HepG2 (cell line): ENCODE data around the gene CISD3. TPM values are rescaled to one million over a fixed set of nuclear protein-coding genes. Genes with fewer than 3 reads are reported as not detected.
A peak's percentile ranks its signal among the peaks of the same experiment; 100 is the strongest.

Experiments
- CENPT ChIP-seq: sonication (generic); formaldehyde crosslinking; IDR thresholded peaks from 2 replicates; pipeline ENCODE4 v1.8.0; 2022; ENCODE audit warnings: low read depth, mild to moderate bottlenecking, moderate library complexity, missing genetic modification reagents
- DMTF1 ChIP-seq: sonication (generic); formaldehyde crosslinking; IDR thresholded peaks from 2 replicates; pipeline ENCODE4 v1.4.0; 2020; ENCODE audit warnings: mild to moderate bottlenecking, missing genetic modification reagents
- GRHL1 ChIP-seq: sonication (generic); formaldehyde crosslinking; conservative IDR thresholded peaks from 2 replicates; pipeline ENCODE4 v1.8.0; 2022; ENCODE audit warnings: missing genetic modification reagents
- ISX ChIP-seq: sonication (generic); formaldehyde crosslinking; conservative IDR thresholded peaks from 2 replicates; pipeline ENCODE4 v1.5.0; 2020; ENCODE audit warnings: missing genetic modification reagents
- SKI ChIP-seq: fragments of 450-650 bp; IDR thresholded peaks from one replicate; pipeline ENCODE4 v1.6.1; 2018; ENCODE audit warnings: mild to moderate bottlenecking; ENCODE audit not compliant: partially characterized antibody
- TERF1 ChIP-seq: sonication (generic); formaldehyde crosslinking; IDR thresholded peaks from 2 replicates; pipeline ENCODE4 v1.8.0; 2022; ENCODE audit warnings: mild to moderate bottlenecking, missing genetic modification reagents, moderate library complexity
- THAP7 ChIP-seq: sonication (generic); formaldehyde crosslinking; IDR thresholded peaks from 2 replicates; pipeline ENCODE4 v1.8.1; 2023; ENCODE audit warnings: mild to moderate bottlenecking, missing genetic modification reagents
- U2AF1 ChIP-seq: fragments of 200-400 bp; formaldehyde crosslinking; optimal IDR thresholded peaks from 2 replicates; pipeline ENCODE3; 2017; ENCODE audit warnings: mild to moderate bottlenecking, low read depth, low read length
- USF2 ChIP-seq, 2 experiments: sonication (generic) in 1 of 2; formaldehyde crosslinking in 1 of 2; IDR thresholded peaks; 2 replicates each; pipeline versions ENCODE4 v1.5.1 to v1.6.1; 2011 to 2020; ENCODE audit warnings: borderline replicate concordance in 1 of 2, low read depth in 1 of 2, low read length in 1 of 2, mild to moderate bottlenecking in 1 of 2, missing genetic modification reagents in 1 of 2, moderate library complexity in 1 of 2
- ZEB1 ChIP-seq: IDR thresholded peaks from 2 replicates; pipeline ENCODE4 v1.6.1; 2012; ENCODE audit warnings: mild to moderate bottlenecking, low read depth, inconsistent platforms; ENCODE audit not compliant: insufficient replicate concordance
- ZNF101 ChIP-seq: sonication (generic); formaldehyde crosslinking; IDR thresholded peaks from 2 replicates; pipeline ENCODE4 v1.4.0; 2020; ENCODE audit warnings: mild to moderate bottlenecking, low read depth, missing genetic modification reagents, borderline replicate concordance
- ZNF138 ChIP-seq: sonication (generic); formaldehyde crosslinking; IDR thresholded peaks from 2 replicates; pipeline ENCODE4 v1.5.0; 2020; ENCODE audit warnings: mild to moderate bottlenecking, low read depth, missing genetic modification reagents
- ZNF207 ChIP-seq: fragments of 450-650 bp; IDR thresholded peaks from 2 replicates; pipeline ENCODE4 v1.6.1; 2016; ENCODE audit warnings: antibody characterized with exemption, borderline replicate concordance
- ZNF431 ChIP-seq: sonication (generic); formaldehyde crosslinking; IDR thresholded peaks from 2 replicates; pipeline ENCODE4 v1.9.0; 2022; ENCODE audit warnings: missing genetic modification reagents, low read depth, mild to moderate bottlenecking, borderline replicate concordance
- ZNF574 ChIP-seq: sonication (generic); formaldehyde crosslinking; IDR thresholded peaks from 2 replicates; pipeline ENCODE4 v1.4.0; 2020; ENCODE audit warnings: missing genetic modification reagents
- ZSCAN20 ChIP-seq: sonication (generic); formaldehyde crosslinking; IDR thresholded peaks from 2 replicates; pipeline ENCODE4 v1.4.0; 2020; ENCODE audit warnings: missing genetic modification reagents, mild to moderate bottlenecking, borderline replicate concordance
- polyA plus RNA-seq, 8 experiments: library from polyadenylated mRNA; depleted of rRNA in 3 of 8; stranded (reverse) in 7 of 8; unstranded in 1 of 8; fragments of >200 nt; fragmentation: Illumina TruSeq in 4 of 8; extraction: Trizol in 4 of 8; gene quantifications; 2 replicates each; pipeline versions ENCODE4 v1.2.1 to v1.2.3, GENCODE V29; 2011 to 2016; ENCODE audit warnings: low read depth in 4 of 8, missing spikeins in 1 of 8, mixed read lengths in 1 of 8; ENCODE audit not compliant: insufficient read depth in 1 of 8
- total RNA-seq, 5 experiments: library from RNA; depleted of rRNA; stranded (reverse); fragments of >200 nt; fragmentation: Illumina TruSeq; extraction: Trizol; gene quantifications; 2 replicates each; pipeline ENCODE4 v1.2.3, GENCODE V29; 2016; ENCODE audit warnings: low read depth in 1 of 5

The CISD3 gene
- total and polyA plus RNA-seq, 2 of the 13 experiments (the other 11 are each of a cell fraction or from before 2014, with no cell fraction given) = 30.0 to 34.1 TPM

GRCh38 chr17:38751808-38752307 lies 21.7 kb downstream of the CISD3 start (continued):
- 0 out of 2 replicates have a peak, but pooled peaks have one; percentile 49 for TF ChIP-seq THAP7 (CRISPR knock-in tag)
- peak; percentile 38 for TF ChIP-seq SKI
- TF ChIP-seq DMTF1 = no peak
- no peak for TF ChIP-seq ZEB1
- no peak for TF ChIP-seq USF2 (IDR thresholded peaks at IDR 0.05; ENCODE audit: low read depth, low read length)
- no peak for TF ChIP-seq USF2 (CRISPR knock-in tag; IDR thresholded peaks at IDR 0.05; ENCODE audit: borderline replicate concordance)
- no peak for TF ChIP-seq U2AF1
- peak; percentile 73 for TF ChIP-seq ZNF431 (CRISPR knock-in tag)
- TF ChIP-seq ZSCAN20 (CRISPR knock-in tag) = no peak
- TF ChIP-seq ZNF101 (CRISPR knock-in tag) = no peak
- TF ChIP-seq ZNF207 = no peak
- no peak for TF ChIP-seq CENPT (CRISPR knock-in tag)
- no peak for TF ChIP-seq ZNF138 (CRISPR knock-in tag)
- no peak for TF ChIP-seq ZNF574 (CRISPR knock-in tag)
- TF ChIP-seq GRHL1 = no peak
- TF ChIP-seq TERF1 (CRISPR knock-in tag) = no peak
- no peak for TF ChIP-seq ISX
